ENCODE results near the gene STK10. TPM values are rescaled to one million over a fixed set of nuclear protein-coding genes. Genes with fewer than 3 reads are reported as not detected.

The STK10 gene
- polyA plus RNA-seq, 2 of the 4 experiments (the other 2 are of a cell fraction) = 4.3 to 13.1 TPM

DNA sequence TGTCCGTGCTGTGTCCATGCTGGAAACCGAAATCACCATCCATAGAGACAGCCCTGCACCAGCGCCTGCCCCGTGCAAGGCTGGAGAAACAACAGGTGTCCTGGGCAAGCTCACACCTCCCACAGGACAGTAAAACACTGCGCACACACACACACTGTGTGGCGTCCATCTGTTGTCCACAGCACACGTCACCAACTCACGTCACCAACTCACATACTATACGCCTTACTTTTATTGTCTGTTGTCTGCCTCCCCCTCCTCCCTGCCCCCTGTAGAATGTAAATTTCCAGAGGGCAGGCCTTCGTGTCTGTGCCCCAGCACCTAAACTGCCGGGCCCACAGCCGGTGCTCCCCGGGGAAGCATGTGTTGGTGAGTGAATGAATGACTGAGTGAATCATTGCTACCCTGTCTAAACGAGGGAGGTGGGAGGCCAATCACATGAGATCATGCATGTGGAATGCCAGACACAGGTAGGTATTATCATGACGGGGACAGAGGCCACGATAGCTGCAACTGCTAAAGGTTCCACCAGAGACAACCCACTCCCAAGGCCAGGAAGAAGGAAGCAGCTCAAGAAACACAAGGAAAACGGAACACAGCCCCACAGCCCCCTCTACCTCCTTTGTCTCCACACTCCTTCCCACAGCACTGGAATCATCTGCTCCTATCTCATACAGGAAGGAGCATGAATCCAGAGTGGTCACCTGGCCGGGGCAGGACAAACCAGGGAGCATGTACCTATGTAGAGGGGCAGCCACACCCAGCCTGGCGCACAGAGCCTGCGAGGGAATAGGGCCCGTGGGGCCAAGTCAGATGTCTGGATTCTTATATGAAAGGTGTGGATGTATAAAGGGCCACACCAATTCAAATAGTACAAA is 41.9 kb downstream of the STK10 start:
- H3K9me3 ChIP-seq = no peaks in the 10 kb centered on the region
- no peak overlapping the region for H3K4me2 ChIP-seq
- H3K4me3 ChIP-seq = no peak overlapping the region
- ATAC-seq (no peak), FAIRE-seq (no peak), DNase-seq (ENCODE audit: low read depth in 1 of 2, low spot score in 1 of 2) (no peak)
- H3K27ac ChIP-seq = no peak overlapping the region
- 0 out of 3 replicates have a peak, but pooled peaks cover 4% of the 10 kb centered on the region for H3K4me1 ChIP-seq
- ChIA-PET CTCF (interaction anchor here (0.6 to 1.5 kb wide), 5 partner anchors 10 to 139 kb away, joined by 3 to 6 read pairs (median 3); no protein-coding TSS in a partner anchor), POLR2A (no interaction called here)
- TF ChIP-seq CBX2 (IDR thresholded peaks at IDR 0.05; ENCODE audit: borderline replicate concordance, low read depth) = no peak
- TF ChIP-seq RFX5 (IDR thresholded peaks at IDR 0.05) = no peak
- WGBS (ENCODE audit: missing lambda C conversion rate) = 79% methylated on average over 21 of the region's 21 CpGs

DNA sequence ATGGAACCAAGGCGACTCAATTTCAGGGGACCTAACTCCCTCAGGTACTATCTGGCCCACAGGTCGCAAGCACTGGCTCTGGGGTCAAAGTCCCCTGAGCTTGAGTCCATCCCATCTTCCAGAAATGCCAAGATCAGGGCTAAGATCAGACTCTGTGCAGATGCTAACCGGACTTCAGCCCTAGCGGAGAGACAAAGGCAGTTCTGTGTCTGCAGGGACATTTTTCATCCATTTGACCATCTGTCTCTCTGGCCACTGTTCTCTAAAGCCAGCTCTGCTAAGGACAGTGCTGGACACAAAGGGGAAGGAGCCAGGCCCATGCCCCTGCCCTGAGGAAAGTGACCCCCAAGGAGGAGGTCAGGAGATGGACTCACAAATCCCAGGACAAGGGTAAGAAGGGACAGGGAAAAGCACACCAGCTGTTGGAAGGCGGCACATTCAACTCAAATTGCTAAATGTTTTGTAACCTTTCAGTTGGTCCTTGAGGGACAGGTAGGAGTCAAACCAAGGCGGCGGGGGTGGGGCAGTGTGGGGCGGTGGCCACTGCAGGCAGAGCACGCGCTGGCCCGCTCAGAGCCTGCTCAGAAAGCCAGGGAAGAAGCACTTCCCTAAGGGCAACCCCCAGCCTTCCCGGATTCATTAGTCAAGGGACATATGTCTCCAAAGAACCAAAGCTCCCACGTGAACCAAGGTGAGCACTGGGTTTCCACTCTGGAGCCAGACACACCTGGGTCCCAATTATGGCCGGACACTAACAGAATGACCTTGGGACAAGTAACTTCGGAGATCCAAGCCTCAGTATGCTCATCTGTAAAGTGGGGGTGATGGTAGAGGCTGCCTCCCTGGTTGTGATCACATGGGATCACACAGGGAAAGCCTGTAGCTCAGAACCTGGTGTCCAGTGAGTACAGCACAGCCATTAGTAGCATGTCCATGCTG is 42.8 kb downstream of the STK10 start:
- TF ChIP-seq JUN (IDR thresholded peaks at IDR 0.05) (no peak), CHD2 (IDR thresholded peaks at IDR 0.05; ENCODE audit: low read length, partially characterized antibody) (no peak), RAD21 (conservative IDR thresholded peaks at IDR 0.05 in 1 of 2, IDR thresholded peaks at IDR 0.05 in 1 of 2) (no peak), RCOR1 (IDR thresholded peaks at IDR 0.05; ENCODE audit: low read depth, low read length) (no peak), BHLHE40 (IDR thresholded peaks at IDR 0.05; ENCODE audit: low read depth, low read length) (no peak), CEBPB (IDR thresholded peaks at IDR 0.05) (no peak), NFE2L2 (conservative IDR thresholded peaks at IDR 0.05; ENCODE audit: low read length) (no peak), HOXB13 (CRISPR knock-in tag; IDR thresholded peaks at IDR 0.05; ENCODE audit: low read depth) (no peak), EP300 (IDR thresholded peaks at IDR 0.05) (no peak), MYC (IDR thresholded peaks at IDR 0.05; ENCODE audit: borderline replicate concordance, low read length) (no peak), FOSB (CRISPR knock-in tag; IDR thresholded peaks at IDR 0.05) (no peak)
- TF ChIP-seq, protein P1, sequence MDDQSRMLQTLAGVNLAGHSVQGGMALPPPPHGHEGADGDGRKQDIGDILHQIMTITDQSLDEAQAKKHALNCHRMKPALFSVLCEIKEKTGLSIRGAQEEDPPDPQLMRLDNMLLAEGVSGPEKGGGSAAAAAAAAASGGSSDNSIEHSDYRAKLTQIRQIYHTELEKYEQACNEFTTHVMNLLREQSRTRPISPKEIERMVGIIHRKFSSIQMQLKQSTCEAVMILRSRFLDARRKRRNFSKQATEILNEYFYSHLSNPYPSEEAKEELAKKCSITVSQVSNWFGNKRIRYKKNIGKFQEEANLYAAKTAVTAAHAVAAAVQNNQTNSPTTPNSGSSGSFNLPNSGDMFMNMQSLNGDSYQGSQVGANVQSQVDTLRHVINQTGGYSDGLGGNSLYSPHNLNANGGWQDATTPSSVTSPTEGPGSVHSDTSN (IDR thresholded peaks at IDR 0.05) = no peak
- TF ChIP-seq, protein P2, sequence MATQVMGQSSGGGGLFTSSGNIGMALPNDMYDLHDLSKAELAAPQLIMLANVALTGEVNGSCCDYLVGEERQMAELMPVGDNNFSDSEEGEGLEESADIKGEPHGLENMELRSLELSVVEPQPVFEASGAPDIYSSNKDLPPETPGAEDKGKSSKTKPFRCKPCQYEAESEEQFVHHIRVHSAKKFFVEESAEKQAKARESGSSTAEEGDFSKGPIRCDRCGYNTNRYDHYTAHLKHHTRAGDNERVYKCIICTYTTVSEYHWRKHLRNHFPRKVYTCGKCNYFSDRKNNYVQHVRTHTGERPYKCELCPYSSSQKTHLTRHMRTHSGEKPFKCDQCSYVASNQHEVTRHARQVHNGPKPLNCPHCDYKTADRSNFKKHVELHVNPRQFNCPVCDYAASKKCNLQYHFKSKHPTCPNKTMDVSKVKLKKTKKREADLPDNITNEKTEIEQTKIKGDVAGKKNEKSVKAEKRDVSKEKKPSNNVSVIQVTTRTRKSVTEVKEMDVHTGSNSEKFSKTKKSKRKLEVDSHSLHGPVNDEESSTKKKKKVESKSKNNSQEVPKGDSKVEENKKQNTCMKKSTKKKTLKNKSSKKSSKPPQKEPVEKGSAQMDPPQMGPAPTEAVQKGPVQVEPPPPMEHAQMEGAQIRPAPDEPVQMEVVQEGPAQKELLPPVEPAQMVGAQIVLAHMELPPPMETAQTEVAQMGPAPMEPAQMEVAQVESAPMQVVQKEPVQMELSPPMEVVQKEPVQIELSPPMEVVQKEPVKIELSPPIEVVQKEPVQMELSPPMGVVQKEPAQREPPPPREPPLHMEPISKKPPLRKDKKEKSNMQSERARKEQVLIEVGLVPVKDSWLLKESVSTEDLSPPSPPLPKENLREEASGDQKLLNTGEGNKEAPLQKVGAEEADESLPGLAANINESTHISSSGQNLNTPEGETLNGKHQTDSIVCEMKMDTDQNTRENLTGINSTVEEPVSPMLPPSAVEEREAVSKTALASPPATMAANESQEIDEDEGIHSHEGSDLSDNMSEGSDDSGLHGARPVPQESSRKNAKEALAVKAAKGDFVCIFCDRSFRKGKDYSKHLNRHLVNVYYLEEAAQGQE (IDR thresholded peaks at IDR 0.05) = no peak
- TF ChIP-seq, protein P3, sequence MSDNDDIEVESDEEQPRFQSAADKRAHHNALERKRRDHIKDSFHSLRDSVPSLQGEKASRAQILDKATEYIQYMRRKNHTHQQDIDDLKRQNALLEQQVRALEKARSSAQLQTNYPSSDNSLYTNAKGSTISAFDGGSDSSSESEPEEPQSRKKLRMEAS (IDR thresholded peaks at IDR 0.05) = no peak
- TF ChIP-seq, protein P4, sequence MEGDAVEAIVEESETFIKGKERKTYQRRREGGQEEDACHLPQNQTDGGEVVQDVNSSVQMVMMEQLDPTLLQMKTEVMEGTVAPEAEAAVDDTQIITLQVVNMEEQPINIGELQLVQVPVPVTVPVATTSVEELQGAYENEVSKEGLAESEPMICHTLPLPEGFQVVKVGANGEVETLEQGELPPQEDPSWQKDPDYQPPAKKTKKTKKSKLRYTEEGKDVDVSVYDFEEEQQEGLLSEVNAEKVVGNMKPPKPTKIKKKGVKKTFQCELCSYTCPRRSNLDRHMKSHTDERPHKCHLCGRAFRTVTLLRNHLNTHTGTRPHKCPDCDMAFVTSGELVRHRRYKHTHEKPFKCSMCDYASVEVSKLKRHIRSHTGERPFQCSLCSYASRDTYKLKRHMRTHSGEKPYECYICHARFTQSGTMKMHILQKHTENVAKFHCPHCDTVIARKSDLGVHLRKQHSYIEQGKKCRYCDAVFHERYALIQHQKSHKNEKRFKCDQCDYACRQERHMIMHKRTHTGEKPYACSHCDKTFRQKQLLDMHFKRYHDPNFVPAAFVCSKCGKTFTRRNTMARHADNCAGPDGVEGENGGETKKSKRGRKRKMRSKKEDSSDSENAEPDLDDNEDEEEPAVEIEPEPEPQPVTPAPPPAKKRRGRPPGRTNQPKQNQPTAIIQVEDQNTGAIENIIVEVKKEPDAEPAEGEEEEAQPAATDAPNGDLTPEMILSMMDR (IDR thresholded peaks at IDR 0.05) = no peak
- ChIA-PET CTCF (interaction anchor here (1.0 to 1.5 kb wide), 4 partner anchors 17 to 140 kb away, joined by 3 to 5 read pairs (median 3); partner anchors contain the start of gene STK10), POLR2A (no interaction called here)
- no peak overlapping the region for H3K4me2 ChIP-seq
- no peaks in the 10 kb centered on the region for H3K9me3 ChIP-seq
- DNase-seq (ENCODE audit: low read depth in 1 of 2, low spot score in 1 of 2) = no peak
- no peak overlapping the region for H3K4me3 ChIP-seq
- FAIRE-seq = no peak
- no peak for ATAC-seq
- 88% methylated on average over 15 of the region's 15 CpGs for WGBS (ENCODE audit: missing lambda C conversion rate)
- no peak overlapping the region for H3K27ac ChIP-seq
- 0 out of 3 replicates have a peak, but pooled peaks cover 4% of the 10 kb centered on the region for H3K4me1 ChIP-seq
